GM18858 (cell line): Measurements from ENCODE around the gene ACSL6.
"Not testable (repeated sequence)": the region's sequence is repeated elsewhere in the genome, so short reads cannot be mapped to it uniquely, and the experiment has no call there.

ENCODE experiments used
- ATAC-seq: cut with Tn5 transposase; IDR thresholded peaks from one replicate; pipeline ENCODE4 v1.9.1; 2021; ENCODE audit not compliant: unreplicated experiment

ACSL6 gene

GRCh38 chr5:131947445-131947844 lies 64.0 kb downstream of the ACSL6 start:
- ATAC-seq, result no peak

GRCh38 chr5:131945551-131946168 lies 65.8 kb downstream of the ACSL6 start, which contains the start of gene MEIKIN:
MEIKIN (minus strand) TSS chr5:131945663; CDS start chr5:131945505, 158 bp downstream.
- no peak for ATAC-seq

GRCh38 chr5:131944702-131945550 lies 66.5 kb downstream of the ACSL6 start:
- no peak for ATAC-seq

GRCh38 chr5:131943916-131944315 lies 67.5 kb downstream of the ACSL6 start:
- ATAC-seq, result no peak

GRCh38 chr5:131942016-131942415 lies 69.4 kb downstream of the ACSL6 start:
- ATAC-seq, result no peak

GRCh38 chr5:131939690-131940345 lies 71.6 kb downstream of the ACSL6 start:
- ATAC-seq, result no peak

- no peak for ATAC-seq
Measured at GRCh38 chr5:131932235-131932634, 79.2 kb downstream of the ACSL6 start.

GRCh38 chr5:131928957-131929356 lies 82.5 kb downstream of the ACSL6 start:
- ATAC-seq, result no peak

- ATAC-seq, result no peak
Measured at GRCh38 chr5:131926168-131926567, 85.3 kb downstream of the ACSL6 start.

- no peak for ATAC-seq
Measured at GRCh38 chr5:131916481-131916880, 95.0 kb downstream of the ACSL6 start.

- no peak for ATAC-seq
Measured at GRCh38 chr5:131914472-131914871, 97.0 kb downstream of the ACSL6 start.

- no peak for ATAC-seq
Measured at GRCh38 chr5:131913603-131914002, 97.9 kb downstream of the ACSL6 start.

- no peak for ATAC-seq
Measured at GRCh38 chr5:131906668-131907067, 104.8 kb downstream of the ACSL6 start.

GRCh38 chr5:131902266-131902665 lies 109.2 kb downstream of the ACSL6 start:
- not testable (repeated sequence) for ATAC-seq
